Body of pancreas (tissue), 4 donors: ENCODE data around the gene CLSTN2. TPM values are rescaled to one million over a fixed set of nuclear protein-coding genes. Genes with fewer than 3 reads are reported as not detected.

Source experiments
- ATAC-seq: fragments of 150-250 bp; one replicate; pipeline ENCODE4 v1.9.1; 2016
- DNase-seq, 4 donors: peaks; one replicate each; pipeline ENCODE4 v3.0.0-alpha.2; 2019
- H3K27ac ChIP-seq, 4 donors: fragments of 200-600 bp; sonication (generic); 1 replicate in 3 of 4; 2 replicates in 1 of 4; pipeline versions ENCODE4 v1.5.1 to v1.6.1; 2016 to 2019; ENCODE audit warnings: mild to moderate bottlenecking in 1 of 4, mixed read lengths in 1 of 4, moderate library complexity in 1 of 4
- H3K27me3 ChIP-seq, 2 donors: fragments of 200-600 bp; sonication (generic); one replicate each; pipeline ENCODE4 v1.6.0; 2016; ENCODE audit warnings: mild to moderate bottlenecking in 1 of 2
- H3K36me3 ChIP-seq, 2 donors: fragments of 200-600 bp; sonication (generic); replicated peaks in 1 of 2; 2 replicates each; pipeline ENCODE4 v1.5.1; 2016; ENCODE audit warnings: low read depth in 2 of 2; ENCODE audit not compliant: insufficient read depth in 1 of 2
- H3K4me1 ChIP-seq: fragments of 200-600 bp; sonication (generic); one replicate; pipeline ENCODE4 v1.6.0; 2016
- H3K4me3 ChIP-seq, 2 donors: fragments of 200-600 bp; sonication (generic); 1 replicate in 1 of 2; 2 replicates in 1 of 2; pipeline ENCODE4 v1.5.1; 2016 to 2019
- H3K9me3 ChIP-seq, 3 donors: fragments of 200-600 bp; sonication (generic); 1 replicate in 2 of 3; 2 replicates in 1 of 3; pipeline ENCODE4 v1.5.1; 2016
- POLR2A ChIP-seq, 3 donors: fragments of 450-650 bp; IDR thresholded peaks; one replicate each; pipeline ENCODE4 v1.6.1; 2016; ENCODE audit warnings: antibody characterized with exemption in 3 of 3, mild to moderate bottlenecking in 2 of 3
- WGBS, 2 donors: methylation state at CpG; one replicate each; pipeline ENCODE4 v1.1.5; 2017; 5-methylcytosine and 5-hydroxymethylcytosine counted together
- intact Hi-C: fragments of 100-400 bp; cut with DNase I; formaldehyde crosslinking; loops from one replicate; pipeline ENCODE4 v1.15.1; 2023
- total RNA-seq, 2 donors: library from RNA; depleted of rRNA; stranded (reverse); fragments of >200 nt; gene quantifications; one replicate each; pipeline ENCODE4 v1.1.0, GENCODE V29; 2016
- TF ChIP-seq, protein P1 (sequence below), 7 experiments: fragments of 450-650 bp in 4 of 7; fragments of 200-600 bp in 3 of 7; sonication (generic) in 3 of 7; IDR thresholded peaks; one replicate each; pipeline ENCODE4 v1.5.1; 2016 to 2019; ENCODE audit warnings: antibody characterized with exemption in 7 of 7

Gene CLSTN2
- total RNA-seq, 2 donors from 2014 or later, result 14.5 to 14.8 TPM

GRCh38 chr3:140577911-140578310, 642.9 kb downstream of the CLSTN2 start:
- H3K27ac ChIP-seq, result no peak overlapping the region
- 77 to 85% methylated on average over 4 of the region's 4 CpGs for WGBS, 2 donors
- intact Hi-C loops, result no loop called here
- ATAC-seq (no peak), DNase-seq (no peak)
- TF ChIP-seq, protein P1, sequence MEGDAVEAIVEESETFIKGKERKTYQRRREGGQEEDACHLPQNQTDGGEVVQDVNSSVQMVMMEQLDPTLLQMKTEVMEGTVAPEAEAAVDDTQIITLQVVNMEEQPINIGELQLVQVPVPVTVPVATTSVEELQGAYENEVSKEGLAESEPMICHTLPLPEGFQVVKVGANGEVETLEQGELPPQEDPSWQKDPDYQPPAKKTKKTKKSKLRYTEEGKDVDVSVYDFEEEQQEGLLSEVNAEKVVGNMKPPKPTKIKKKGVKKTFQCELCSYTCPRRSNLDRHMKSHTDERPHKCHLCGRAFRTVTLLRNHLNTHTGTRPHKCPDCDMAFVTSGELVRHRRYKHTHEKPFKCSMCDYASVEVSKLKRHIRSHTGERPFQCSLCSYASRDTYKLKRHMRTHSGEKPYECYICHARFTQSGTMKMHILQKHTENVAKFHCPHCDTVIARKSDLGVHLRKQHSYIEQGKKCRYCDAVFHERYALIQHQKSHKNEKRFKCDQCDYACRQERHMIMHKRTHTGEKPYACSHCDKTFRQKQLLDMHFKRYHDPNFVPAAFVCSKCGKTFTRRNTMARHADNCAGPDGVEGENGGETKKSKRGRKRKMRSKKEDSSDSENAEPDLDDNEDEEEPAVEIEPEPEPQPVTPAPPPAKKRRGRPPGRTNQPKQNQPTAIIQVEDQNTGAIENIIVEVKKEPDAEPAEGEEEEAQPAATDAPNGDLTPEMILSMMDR (IDR thresholded peaks at IDR 0.05), result no peak
- no peak for TF ChIP-seq POLR2A (IDR thresholded peaks at IDR 0.05)
- no peaks in the 10 kb centered on the region for H3K27me3 ChIP-seq
- H3K9me3 ChIP-seq, result no peaks in the 10 kb centered on the region
- H3K36me3 ChIP-seq, result no peaks in the 10 kb centered on the region
- no peak overlapping the region for H3K4me3 ChIP-seq
- H3K4me1 ChIP-seq, result no peaks in the 10 kb centered on the region

GRCh38 chr3:140579260-140579659, 644.3 kb downstream of the CLSTN2 start:
- H3K9me3 ChIP-seq, result no peaks in the 10 kb centered on the region
- no peaks in the 10 kb centered on the region for H3K4me1 ChIP-seq
- H3K27me3 ChIP-seq, result no peaks in the 10 kb centered on the region
- no peaks in the 10 kb centered on the region for H3K36me3 ChIP-seq
- ATAC-seq, result no peak
- intact Hi-C loops, result no loop called here
- no peak overlapping the region for H3K4me3 ChIP-seq
- TF ChIP-seq, protein P1 (IDR thresholded peaks at IDR 0.05), result no peak
- TF ChIP-seq POLR2A (IDR thresholded peaks at IDR 0.05), result no peak
- no peak overlapping the region for H3K27ac ChIP-seq
- DNase-seq, result no peak

- no peaks in the 10 kb centered on the region for H3K9me3 ChIP-seq
- WGBS, 2 donors, result 37 to 43% methylated on average over 1 of the region's 1 CpG
- ATAC-seq, result no peak
- H3K4me1 ChIP-seq, result no peaks in the 10 kb centered on the region
- H3K4me3 ChIP-seq, result no peak overlapping the region
- H3K27ac ChIP-seq, result no peak overlapping the region
- TF ChIP-seq, protein P1 (IDR thresholded peaks at IDR 0.05), result no peak
- no peak for TF ChIP-seq POLR2A (IDR thresholded peaks at IDR 0.05)
- intact Hi-C loops, result no loop called here
- DNase-seq, result no peak
- no peaks in the 10 kb centered on the region for H3K36me3 ChIP-seq
- no peaks in the 10 kb centered on the region for H3K27me3 ChIP-seq
Measured at GRCh38 chr3:140580746-140581145, 645.8 kb downstream of the CLSTN2 start.

DNA sequence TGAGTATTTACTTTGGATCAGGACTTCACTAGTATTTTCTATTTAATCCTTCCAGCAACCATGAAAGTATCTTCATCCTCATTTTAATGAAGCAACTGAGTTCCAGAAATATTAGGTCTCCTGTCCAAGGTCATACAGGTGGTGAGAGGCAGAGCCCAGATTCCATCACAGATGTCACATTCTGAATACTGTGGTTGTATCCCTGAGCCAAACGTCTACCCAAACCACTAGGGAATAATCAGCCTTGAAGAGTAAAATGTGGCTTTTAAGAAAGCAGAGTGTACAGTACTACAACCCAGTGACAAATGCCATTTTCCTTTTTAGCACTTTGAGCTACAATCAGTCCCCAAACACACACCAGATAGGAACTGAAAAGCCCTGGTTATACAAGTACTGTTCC, 649.6 kb downstream of the CLSTN2 start:
- Histone ChIP-seq H3K4me1 (no peaks in the 10 kb centered on the region), H3K27me3 (no peaks in the 10 kb centered on the region), H3K4me3 (no peak overlapping the region), H3K36me3 (no peaks in the 10 kb centered on the region), H3K9me3 (no peaks in the 10 kb centered on the region), H3K27ac (no peak overlapping the region)
- intact Hi-C loops, result no loop called here
- TF ChIP-seq POLR2A (IDR thresholded peaks at IDR 0.05), result no peak
- TF ChIP-seq, protein P1 (IDR thresholded peaks at IDR 0.05), result no peak
- DNase-seq (no peak), ATAC-seq (no peak)
- 12% methylated on average over 1 of the region's 1 CpG for WGBS, 2 donors

DNA sequence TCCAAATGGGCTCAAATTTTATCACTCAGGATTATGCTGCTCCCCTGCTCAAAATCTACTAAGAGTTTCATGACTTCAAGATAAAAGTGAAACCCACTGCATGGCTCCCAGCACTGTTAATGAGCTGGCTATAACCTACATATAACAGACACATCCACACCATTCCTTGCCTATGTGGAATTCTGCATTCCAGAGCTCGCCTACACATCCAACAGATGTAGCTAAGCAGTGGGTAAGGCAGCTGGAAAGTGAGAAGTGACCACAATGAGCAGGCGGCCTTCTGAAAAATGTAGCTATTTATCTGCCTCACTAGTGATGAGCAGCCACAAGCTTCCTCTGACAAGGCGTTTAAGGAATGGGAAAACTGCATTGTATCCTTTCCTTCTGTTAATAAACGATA, 650.8 kb downstream of the CLSTN2 start:
- Histone ChIP-seq H3K27me3 (no peaks in the 10 kb centered on the region), H3K4me1 (no peaks in the 10 kb centered on the region), H3K9me3 (no peaks in the 10 kb centered on the region), H3K36me3 (no peaks in the 10 kb centered on the region), H3K27ac (no peak overlapping the region), H3K4me3 (no peak overlapping the region)
- TF ChIP-seq POLR2A (IDR thresholded peaks at IDR 0.05), result no peak
- TF ChIP-seq, protein P1 (IDR thresholded peaks at IDR 0.05), result no peak
- DNase-seq, result no peak
- ATAC-seq, result no peak
- 58 to 64% methylated on average over 4 of the region's 4 CpGs for WGBS, 2 donors
- intact Hi-C loops, result no loop called here
